Testis (tissue), 3 donors: ENCODE data around the gene SLC19A1. TPM values are rescaled to one million over a fixed set of nuclear protein-coding genes. Genes with fewer than 3 reads are reported as not detected.
"Not testable (repeated sequence)": the region's sequence is repeated elsewhere in the genome, so short reads cannot be mapped to it uniquely, and the experiment has no call there.

Experiments
- DNase-seq: peaks from one replicate; pipeline ENCODE4 v3.0.0-alpha.2; 2019
- H3K27ac ChIP-seq, 2 donors: fragments of 200-600 bp; sonication (generic); one replicate each; pipeline ENCODE4 v1.5.1; 2019
- H3K27me3 ChIP-seq: fragments of 200-600 bp; sonication (generic); one replicate; pipeline ENCODE4 v1.5.1; 2019
- H3K36me3 ChIP-seq: fragments of 200-600 bp; sonication (generic); one replicate; pipeline ENCODE4 v1.5.1; 2017; ENCODE audit warnings: low read depth; ENCODE audit errors: missing control alignments
- H3K4me1 ChIP-seq: fragments of 200-600 bp; sonication (generic); one replicate; pipeline ENCODE4 v1.5.1; 2019
- H3K4me3 ChIP-seq, 2 donors: fragments of 200-600 bp; sonication (generic); one replicate each; pipeline ENCODE4 v1.5.1; 2017 to 2019
- H3K9me3 ChIP-seq: fragments of 200-600 bp; sonication (generic); one replicate; pipeline ENCODE4 v1.5.1; 2017
- POLR2A ChIP-seq: fragments of 450-650 bp; IDR thresholded peaks from one replicate; pipeline ENCODE4 v1.6.1; 2017; ENCODE audit warnings: antibody characterized with exemption, mild to moderate bottlenecking, moderate library complexity
- WGBS, 2 donors: methylation state at CpG; one replicate each; pipeline ENCODE4 v1.1.5; 2018; 5-methylcytosine and 5-hydroxymethylcytosine counted together
- intact Hi-C: fragments of 100-400 bp; cut with DNase I; formaldehyde crosslinking; loops from one replicate; pipeline ENCODE4 v1.15.1; 2023; ENCODE audit warnings: low total_unique reads
- polyA plus RNA-seq: library from polyadenylated mRNA; stranded (reverse); fragments of 350-450 nt; fragmentation: Illumina TruSeq; extraction: RNeasy Lipid Tissue Mini Kit (QIAGEN cat#74804); gene quantifications from one replicate; pipeline ENCODE4 v1.2.3, GENCODE V29; 2014; ENCODE audit warnings: low read depth, low replicate concordance; ENCODE audit not compliant: insufficient read depth
- total RNA-seq, 2 donors: library from RNA; depleted of rRNA; stranded (reverse); fragments of >200 nt; gene quantifications; one replicate each; pipeline ENCODE4 v1.2.3, GENCODE V29; 2016
- TF ChIP-seq, protein P1 (sequence below), 3 experiments: fragments of 450-650 bp in 2 of 3; fragments of 200-600 bp in 1 of 3; sonication (generic) in 1 of 3; IDR thresholded peaks; one replicate each; pipeline ENCODE4 v1.5.1; 2016 to 2019; ENCODE audit warnings: antibody characterized with exemption in 3 of 3, mild to moderate bottlenecking in 2 of 3, moderate library complexity in 1 of 3

SLC19A1 gene
- total and polyA plus RNA-seq, 3 donors from 2014 or later: 5.5 to 17.4 (median 15.7) TPM

DNA sequence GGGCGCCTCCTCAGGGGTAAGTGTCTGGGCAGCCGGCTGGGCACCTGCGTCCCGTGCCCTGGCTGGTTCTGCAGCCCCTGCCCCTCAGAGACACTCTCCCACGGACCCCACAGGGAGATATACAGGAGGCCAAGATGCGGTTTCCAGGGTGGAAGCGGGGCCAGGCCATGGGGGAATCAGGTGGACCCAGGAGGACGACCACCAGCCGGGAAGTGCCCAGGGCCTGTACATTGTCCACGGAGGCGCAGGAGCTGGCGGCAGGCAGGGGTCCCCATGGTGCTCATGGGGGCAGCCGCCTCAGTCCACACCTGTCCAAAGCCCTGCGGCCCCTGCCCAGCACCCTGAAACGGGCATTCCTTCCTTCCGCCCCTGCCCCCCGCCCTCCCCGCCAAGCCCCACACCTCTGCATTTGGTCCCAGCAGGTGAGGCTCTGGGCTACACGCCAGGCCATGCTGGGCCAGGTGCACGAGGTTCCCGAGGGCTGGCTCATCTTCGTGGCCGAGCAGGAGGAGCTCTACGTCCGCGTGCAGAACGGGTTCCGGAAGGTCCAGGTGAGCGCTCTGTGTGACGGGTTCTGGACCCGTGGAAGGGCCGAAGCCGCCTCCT, 36.7 kb downstream of the SLC19A1 start:
- Histone ChIP-seq H3K4me1 (no peaks in the 10 kb centered on the region), H3K27ac (no peak overlapping the region), H3K9me3 (no peaks in the 10 kb centered on the region), H3K27me3 (no peaks in the 10 kb centered on the region), H3K4me3 (no peak overlapping the region), H3K36me3 (no peaks in the 10 kb centered on the region)
- no peak for DNase-seq
- intact Hi-C loops: no loop called here
- 90 to 93% methylated on average over 16 to 32 of the region's 33 CpGs for WGBS, 2 donors
- TF ChIP-seq, protein P1, sequence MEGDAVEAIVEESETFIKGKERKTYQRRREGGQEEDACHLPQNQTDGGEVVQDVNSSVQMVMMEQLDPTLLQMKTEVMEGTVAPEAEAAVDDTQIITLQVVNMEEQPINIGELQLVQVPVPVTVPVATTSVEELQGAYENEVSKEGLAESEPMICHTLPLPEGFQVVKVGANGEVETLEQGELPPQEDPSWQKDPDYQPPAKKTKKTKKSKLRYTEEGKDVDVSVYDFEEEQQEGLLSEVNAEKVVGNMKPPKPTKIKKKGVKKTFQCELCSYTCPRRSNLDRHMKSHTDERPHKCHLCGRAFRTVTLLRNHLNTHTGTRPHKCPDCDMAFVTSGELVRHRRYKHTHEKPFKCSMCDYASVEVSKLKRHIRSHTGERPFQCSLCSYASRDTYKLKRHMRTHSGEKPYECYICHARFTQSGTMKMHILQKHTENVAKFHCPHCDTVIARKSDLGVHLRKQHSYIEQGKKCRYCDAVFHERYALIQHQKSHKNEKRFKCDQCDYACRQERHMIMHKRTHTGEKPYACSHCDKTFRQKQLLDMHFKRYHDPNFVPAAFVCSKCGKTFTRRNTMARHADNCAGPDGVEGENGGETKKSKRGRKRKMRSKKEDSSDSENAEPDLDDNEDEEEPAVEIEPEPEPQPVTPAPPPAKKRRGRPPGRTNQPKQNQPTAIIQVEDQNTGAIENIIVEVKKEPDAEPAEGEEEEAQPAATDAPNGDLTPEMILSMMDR (IDR thresholded peaks at IDR 0.05): no peak
- no peak for TF ChIP-seq POLR2A

- no peaks in the 10 kb centered on the region for H3K9me3 ChIP-seq
- intact Hi-C loops: no loop called here
Measured at GRCh38 chr21:45504516-45505415, 37.5 kb downstream of the SLC19A1 start.

DNA sequence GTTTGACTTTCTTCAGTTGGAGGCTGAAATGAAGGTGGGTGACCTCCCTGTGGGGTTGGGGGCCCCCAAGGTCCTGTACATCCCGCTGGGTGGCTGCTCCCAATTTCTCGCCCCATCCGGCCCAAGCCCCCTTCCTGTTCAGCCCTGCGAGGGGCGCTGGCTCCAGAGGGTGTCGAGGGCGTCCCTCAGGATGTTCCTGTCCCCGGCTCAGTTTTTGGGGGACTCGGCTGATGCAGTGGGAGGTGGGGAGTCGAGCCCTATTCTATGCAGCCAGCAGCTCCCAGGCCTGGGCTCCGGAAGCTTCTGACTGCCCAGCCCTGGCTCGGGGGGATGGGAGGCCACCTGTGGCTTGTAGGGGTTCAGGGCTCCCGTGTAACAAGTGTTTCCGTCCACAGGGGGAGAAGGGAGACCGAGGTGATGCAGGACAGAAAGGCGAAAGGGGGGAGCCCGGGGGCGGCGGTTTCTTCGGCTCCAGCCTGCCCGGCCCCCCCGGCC, 38.2 kb downstream of the SLC19A1 start:
- Histone ChIP-seq H3K36me3 (no peaks in the 10 kb centered on the region), H3K9me3 (no peaks in the 10 kb centered on the region), H3K4me3 (no peak overlapping the region), H3K27ac (no peak overlapping the region), H3K4me1 (no peaks in the 10 kb centered on the region), H3K27me3 (no peaks in the 10 kb centered on the region)
- TF ChIP-seq, protein P1 (IDR thresholded peaks at IDR 0.05): no peak
- no peak for TF ChIP-seq POLR2A
- intact Hi-C loops: no loop called here
- WGBS, 2 donors: 91 to 92% methylated on average over 21 to 22 of the region's 22 CpGs
- DNase-seq: no peak

More at GRCh38 chr21:45504516-45505415, 37.5 kb downstream of the SLC19A1 start:
- H3K4me1 ChIP-seq: no peaks in the 10 kb centered on the region
- no peak for TF ChIP-seq POLR2A
- TF ChIP-seq, protein P1 (IDR thresholded peaks at IDR 0.05): no peak
- no peaks in the 10 kb centered on the region for H3K36me3 ChIP-seq
- no peak overlapping the region for H3K4me3 ChIP-seq
- no peak for DNase-seq
- 89 to 94% methylated on average over 16 to 30 of the region's 41 CpGs for WGBS, 2 donors
- no peaks in the 10 kb centered on the region for H3K27me3 ChIP-seq
- no peak overlapping the region for H3K27ac ChIP-seq

- H3K4me3 ChIP-seq, H3K4me1 ChIP-seq, DNase-seq, H3K27me3 ChIP-seq, H3K27ac ChIP-seq, H3K36me3 ChIP-seq, intact Hi-C loops, H3K9me3 ChIP-seq: not testable (repeated sequence)
- 92 to 100% methylated on average over 1 to 4 of the region's 4 CpGs for WGBS, 2 donors
Measured at GRCh38 chr21:45503226-45503625, 39.0 kb downstream of the SLC19A1 start.

DNA sequence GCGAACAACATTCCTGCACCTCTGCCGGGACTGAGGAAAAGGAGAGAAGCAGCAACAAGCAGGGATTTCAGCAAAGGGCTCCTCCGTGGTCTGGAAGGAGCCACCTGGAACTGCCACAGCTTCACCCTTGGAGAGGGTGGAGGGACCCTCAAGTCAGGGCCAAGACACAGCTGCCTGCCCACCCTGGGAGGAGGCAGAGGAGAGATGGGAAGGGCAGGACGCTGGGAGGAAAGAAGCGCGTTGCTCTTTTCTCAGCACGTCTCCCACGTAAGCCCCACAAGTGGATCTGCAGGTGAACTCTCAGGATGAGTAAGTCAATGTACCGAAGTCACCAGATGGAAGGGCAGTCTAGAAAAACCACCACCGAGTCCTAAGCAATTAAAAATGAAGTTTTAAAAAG, 39.6 kb downstream of the SLC19A1 start:
- TF ChIP-seq, protein P1 (IDR thresholded peaks at IDR 0.05): no peak
- TF ChIP-seq POLR2A: no peak
- no peaks in the 10 kb centered on the region for H3K9me3 ChIP-seq
- H3K27me3 ChIP-seq: no peaks in the 10 kb centered on the region
- DNase-seq: no peak
- WGBS, 2 donors: 79 to 89% methylated on average over 10 of the region's 10 CpGs
- H3K4me3 ChIP-seq: no peak overlapping the region
- no peak overlapping the region for H3K27ac ChIP-seq
- intact Hi-C loops: no loop called here
- H3K4me1 ChIP-seq: no peaks in the 10 kb centered on the region
- H3K36me3 ChIP-seq: no peaks in the 10 kb centered on the region
